ENCODE data around the gene MAG. TPM values are rescaled to one million over a fixed set of nuclear protein-coding genes. Genes with fewer than 3 reads are reported as not detected.

The MAG gene
- total RNA-seq, 2 donors from 2014 or later: not detected

GRCh38 chr19:35264268-35265125 lies 27.5 kb upstream of the MAG start:
- no peak overlapping the region for H3K9ac ChIP-seq (ENCODE audit: extremely low read depth, low read length, poor library complexity, severe bottlenecking)
- no peak overlapping the region for H3K27ac Mint-ChIP-seq
- H3K27me3 Mint-ChIP-seq (ENCODE audit: insufficient read depth): no peaks in the 10 kb centered on the region
- no peaks in the 10 kb centered on the region for H3K9me3 Mint-ChIP-seq
- no peaks in the 10 kb centered on the region for H3K4me1 ChIP-seq (ENCODE audit: control insufficient read depth, insufficient read depth, low read length)
- peaks cover 50% of the 10 kb centered on the region for H3K36me3 Mint-ChIP-seq (ENCODE audit: low read depth)
- H3K4me3 ChIP-seq (ENCODE audit: low read length): no peak overlapping the region
- H3K36me3 ChIP-seq (ENCODE audit: control insufficient read depth, insufficient read depth, low read length): peaks cover 65% of the 10 kb centered on the region
- no peak overlapping the region for H3K27ac ChIP-seq (ENCODE audit: low read depth, low read length)
- H3K4me3 Mint-ChIP-seq: no peak overlapping the region
- H3K4me1 Mint-ChIP-seq: peaks cover 15% of the 10 kb centered on the region
- no peaks in the 10 kb centered on the region for H3K27me3 ChIP-seq (ENCODE audit: control insufficient read depth, insufficient read depth, low read length, poor library complexity, severe bottlenecking)
- peak; percentile 39 for DNase-seq
- TF ChIP-seq CTCF (conservative IDR thresholded peaks at IDR 0.05): no peak
- H3K9me3 ChIP-seq (ENCODE audit: control insufficient read depth, low read length): no peaks in the 10 kb centered on the region
- 84 to 90% methylated on average over 6 to 7 of the region's 7 CpGs for WGBS, 2 experiments (ENCODE audit: insufficient coverage in 1 of 2, insufficient read length in 1 of 2)

DNA sequence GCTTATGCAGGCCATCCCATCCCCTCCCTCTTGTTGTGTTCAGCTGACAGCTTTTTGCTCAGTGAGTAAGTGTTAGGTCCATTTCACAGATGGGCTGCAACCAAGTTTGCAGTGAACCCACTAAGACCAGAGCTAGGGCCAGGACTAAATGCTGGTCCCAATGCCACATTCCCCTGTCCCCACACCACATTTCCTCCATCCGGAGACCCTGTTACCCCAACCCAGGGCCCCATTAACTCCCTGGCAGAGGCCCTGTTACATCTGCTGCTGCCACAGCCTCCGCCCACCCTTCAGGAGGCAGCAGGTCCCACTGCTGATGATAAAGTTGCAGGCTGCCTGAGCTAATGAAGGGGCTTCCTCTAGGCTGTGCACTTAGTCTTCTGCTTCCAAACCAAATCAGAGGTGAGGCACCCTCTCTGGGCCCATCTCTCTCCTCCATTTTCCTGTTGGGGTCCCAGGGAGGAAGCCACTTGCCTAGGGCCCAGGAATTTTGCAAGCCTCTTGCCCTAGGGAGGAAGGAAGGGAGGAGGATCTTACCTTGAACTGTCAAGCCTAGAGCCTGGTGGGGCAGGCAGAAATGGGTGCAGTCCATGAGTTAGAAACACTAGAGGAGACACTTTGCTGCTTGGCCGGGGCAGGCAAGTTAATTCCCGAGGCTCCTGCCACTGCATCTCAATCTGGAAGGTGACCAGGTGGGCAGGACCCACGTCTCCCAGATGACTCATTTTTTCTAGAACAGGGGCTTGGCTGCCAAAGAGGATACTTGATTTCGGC lies 26.6 kb upstream of the MAG start:
- H3K27ac Mint-ChIP-seq: peak overlapping the region; percentile 69
- no peak overlapping the region for H3K27ac ChIP-seq (ENCODE audit: low read depth, low read length)
- no peaks in the 10 kb centered on the region for H3K4me1 ChIP-seq (ENCODE audit: control insufficient read depth, insufficient read depth, low read length)
- no peak overlapping the region for H3K4me3 ChIP-seq (ENCODE audit: low read length)
- 89 to 96% methylated on average over 6 of the region's 6 CpGs for WGBS, 2 experiments (ENCODE audit: insufficient coverage in 1 of 2, insufficient read length in 1 of 2)
- peaks cover 48% of the 10 kb centered on the region for H3K36me3 Mint-ChIP-seq (ENCODE audit: low read depth)
- peak; percentile 49 for DNase-seq
- TF ChIP-seq CTCF (conservative IDR thresholded peaks at IDR 0.05): no peak
- no peaks in the 10 kb centered on the region for H3K9me3 ChIP-seq (ENCODE audit: control insufficient read depth, low read length)
- no peaks in the 10 kb centered on the region for H3K27me3 Mint-ChIP-seq (ENCODE audit: insufficient read depth)
- peaks cover 15% of the 10 kb centered on the region for H3K4me1 Mint-ChIP-seq
- no peak overlapping the region for H3K9ac ChIP-seq (ENCODE audit: extremely low read depth, low read length, poor library complexity, severe bottlenecking)
- H3K9me3 Mint-ChIP-seq: no peaks in the 10 kb centered on the region
- no peaks in the 10 kb centered on the region for H3K27me3 ChIP-seq (ENCODE audit: control insufficient read depth, insufficient read depth, low read length, poor library complexity, severe bottlenecking)
- peak overlapping the region; percentile 75 for H3K4me3 Mint-ChIP-seq
- H3K36me3 ChIP-seq (ENCODE audit: control insufficient read depth, insufficient read depth, low read length): peaks cover 63% of the 10 kb centered on the region

DNA sequence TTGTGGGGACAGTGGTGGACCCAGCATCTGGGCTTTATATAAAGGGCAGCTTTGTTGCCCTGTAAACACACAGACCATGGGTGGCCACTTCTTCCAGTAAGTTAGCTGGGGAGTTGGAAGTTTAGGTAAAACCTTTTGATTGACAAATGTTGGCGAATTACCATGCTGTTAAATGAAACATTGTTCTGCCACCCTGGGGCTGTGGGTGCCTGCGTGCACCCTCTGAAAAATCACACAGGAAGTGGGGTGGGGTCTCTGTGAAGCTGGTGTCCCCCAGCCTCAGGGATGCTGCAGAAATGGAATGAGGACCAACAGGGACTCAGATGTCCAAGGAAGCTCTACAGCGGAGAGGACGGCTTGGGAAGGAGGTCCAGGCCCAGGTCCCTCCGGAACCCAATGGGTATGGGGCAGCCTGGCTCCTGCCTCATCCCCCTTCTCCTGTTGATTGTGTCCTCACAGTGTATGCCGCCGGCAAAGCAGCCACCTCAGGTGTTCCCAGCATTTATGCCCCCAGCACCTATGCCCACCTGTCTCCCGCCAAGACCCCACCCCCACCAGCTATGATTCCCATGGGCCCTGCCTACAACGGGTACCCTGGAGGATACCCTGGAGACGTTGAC lies 26.0 kb upstream of the MAG start:
- 98% methylated on average over 6 to 10 of the region's 10 CpGs for WGBS, 2 experiments (ENCODE audit: insufficient coverage in 1 of 2, insufficient read length in 1 of 2)
- no peak for TF ChIP-seq CTCF (conservative IDR thresholded peaks at IDR 0.05)
- H3K4me1 Mint-ChIP-seq: peaks cover 13% of the 10 kb centered on the region
- Histone ChIP-seq H3K27me3 (ENCODE audit: control insufficient read depth, insufficient read depth, low read length, poor library complexity, severe bottlenecking) (no peaks in the 10 kb centered on the region), H3K4me3 (ENCODE audit: low read length) (no peak overlapping the region), H3K36me3 (ENCODE audit: control insufficient read depth, insufficient read depth, low read length) (peaks cover 64% of the 10 kb centered on the region), H3K4me1 (ENCODE audit: control insufficient read depth, insufficient read depth, low read length) (no peaks in the 10 kb centered on the region), H3K27ac (ENCODE audit: low read depth, low read length) (no peak overlapping the region), H3K9ac (ENCODE audit: extremely low read depth, low read length, poor library complexity, severe bottlenecking) (no peak overlapping the region), H3K9me3 (ENCODE audit: control insufficient read depth, low read length) (no peaks in the 10 kb centered on the region)
- peak; percentile 49 for DNase-seq
- peak overlapping the region; percentile 75 for H3K4me3 Mint-ChIP-seq
- peak overlapping the region; percentile 69 for H3K27ac Mint-ChIP-seq
- H3K36me3 Mint-ChIP-seq (ENCODE audit: low read depth): peaks cover 50% of the 10 kb centered on the region
- H3K27me3 Mint-ChIP-seq (ENCODE audit: insufficient read depth): no peaks in the 10 kb centered on the region
- no peaks in the 10 kb centered on the region for H3K9me3 Mint-ChIP-seq

Measured in endodermal cell (in vitro differentiated cells).